Measurements from ENCODE around the gene NPFFR2.

The NPFFR2 gene

GRCh38 chr4:72055566-72055965 is 23.8 kb downstream of the NPFFR2 start:
- H3K4me3 ChIP-seq (replicated peaks; ENCODE audit: insufficient read depth, low read length): no peak overlapping the region
- DNase-seq (ENCODE audit: low read depth in 1 of 2, low spot score in 1 of 2): no peak
- no peaks in the 10 kb centered on the region for H3K27me3 ChIP-seq (ENCODE audit: insufficient read depth, poor library complexity, severe bottlenecking)
- no peak for TF ChIP-seq REST (IDR thresholded peaks at IDR 0.05; ENCODE audit: insufficient replicate concordance, low read depth)
- no peak for TF ChIP-seq SPI1 (IDR thresholded peaks at IDR 0.05; ENCODE audit: borderline replicate concordance, low read depth)
- no peak for TF ChIP-seq CTCF (IDR thresholded peaks at IDR 0.05; ENCODE audit: insufficient read depth, low read length)
- no peak for TF ChIP-seq POLR2AphosphoS5 (IDR thresholded peaks at IDR 0.05; ENCODE audit: low read depth)
- no peak for TF ChIP-seq GABPA (IDR thresholded peaks at IDR 0.05; ENCODE audit: low read depth)
- no peak overlapping the region for H3K27ac ChIP-seq (replicated peaks)

GRCh38 chr4:72063726-72064125 is 31.9 kb downstream of the NPFFR2 start:
- no peak overlapping the region for H3K4me3 ChIP-seq (replicated peaks; ENCODE audit: insufficient read depth, low read length)
- TF ChIP-seq REST (IDR thresholded peaks at IDR 0.05; ENCODE audit: insufficient replicate concordance, low read depth): no peak
- no peak for TF ChIP-seq POLR2AphosphoS5 (IDR thresholded peaks at IDR 0.05; ENCODE audit: low read depth)
- TF ChIP-seq CTCF (IDR thresholded peaks at IDR 0.05; ENCODE audit: insufficient read depth, low read length): no peak
- TF ChIP-seq GABPA (IDR thresholded peaks at IDR 0.05; ENCODE audit: low read depth): no peak
- no peak for TF ChIP-seq SPI1 (IDR thresholded peaks at IDR 0.05; ENCODE audit: borderline replicate concordance, low read depth)
- DNase-seq (ENCODE audit: low read depth in 1 of 2, low spot score in 1 of 2): no peak
- no peaks in the 10 kb centered on the region for H3K27me3 ChIP-seq (ENCODE audit: insufficient read depth, poor library complexity, severe bottlenecking)
- no peak overlapping the region for H3K27ac ChIP-seq (replicated peaks)

GRCh38 chr4:72067051-72067450 is 35.3 kb downstream of the NPFFR2 start:
- H3K27ac ChIP-seq (replicated peaks): no peak overlapping the region
- H3K4me3 ChIP-seq (replicated peaks; ENCODE audit: insufficient read depth, low read length): no peak overlapping the region
- TF ChIP-seq SPI1 (IDR thresholded peaks at IDR 0.05; ENCODE audit: borderline replicate concordance, low read depth) (no peak), REST (IDR thresholded peaks at IDR 0.05; ENCODE audit: insufficient replicate concordance, low read depth) (no peak), CTCF (IDR thresholded peaks at IDR 0.05; ENCODE audit: insufficient read depth, low read length) (no peak), GABPA (IDR thresholded peaks at IDR 0.05; ENCODE audit: low read depth) (no peak), POLR2AphosphoS5 (IDR thresholded peaks at IDR 0.05; ENCODE audit: low read depth) (no peak)
- H3K27me3 ChIP-seq (ENCODE audit: insufficient read depth, poor library complexity, severe bottlenecking): no peaks in the 10 kb centered on the region
- no peak for DNase-seq (ENCODE audit: low read depth in 1 of 2, low spot score in 1 of 2)

Data from HL-60 (cell line).